Cardiac muscle cell (in vitro differentiated cells and primary cell): ENCODE results near the gene ERC2. TPM values are rescaled to one million over a fixed set of nuclear protein-coding genes. Genes with fewer than 3 reads are reported as not detected.

Experiments
- DNase-seq, 2 donors: peaks; one replicate each; pipeline versions ENCODE4 v3.0.0 to v3.0.0-alpha.2; 2010 to 2017; ENCODE audit warnings: low read depth in 1 of 2, low spot score in 1 of 2
- H3K27ac ChIP-seq: fragments of 200-600 bp; sonication (generic); 2 replicates; pipeline ENCODE4 v1.5.1; 2016
- H3K27me3 ChIP-seq: fragments of 200-600 bp; sonication (generic); 2 replicates; pipeline ENCODE4 v1.6.0; 2016; ENCODE audit warnings: control low read depth
- H3K36me3 ChIP-seq: fragments of 200-600 bp; sonication (generic); 2 replicates; pipeline ENCODE4 v1.5.1; 2016; ENCODE audit warnings: control low read depth
- H3K4me1 ChIP-seq: fragments of 200-600 bp; sonication (generic); 2 replicates; pipeline ENCODE4 v1.8.1; 2017; ENCODE audit warnings: low read depth, mild to moderate bottlenecking, mixed run types
- H3K4me3 ChIP-seq: fragments of 200-600 bp; sonication (generic); 2 replicates; pipeline ENCODE4 v1.5.1; 2016; ENCODE audit warnings: mild to moderate bottlenecking
- H3K9me3 ChIP-seq: fragments of 200-600 bp; sonication (generic); 2 replicates; pipeline ENCODE4 v1.5.1; 2017; ENCODE audit warnings: low read depth, mild to moderate bottlenecking, control low read depth
- CTCF ChIP-seq: IDR thresholded peaks from 2 replicates; pipeline ENCODE4 v1.5.1; 2012; ENCODE audit warnings: low read depth, mild to moderate bottlenecking, low read length
- polyA plus RNA-seq: library from polyadenylated mRNA; unstranded; fragments of >200 nt; fragmentation: Nextera tagmentation; extraction: Ambion mirVana; gene quantifications from 2 replicates; pipeline ENCODE4 v1.2.1, GENCODE V29; 2016
- total RNA-seq: library from RNA; depleted of rRNA; stranded (reverse); fragments of >200 nt; gene quantifications from 2 replicates; pipeline ENCODE4 v1.2.3, GENCODE V29; 2016

The ERC2 gene
- total and polyA plus RNA-seq, 2 experiments from 2014 or later: 18.1 to 29.0 TPM

- TF ChIP-seq CTCF: no peak
- Histone ChIP-seq H3K27ac (no peak overlapping the region), H3K27me3 (no peaks in the 10 kb centered on the region), H3K9me3 (no peaks in the 10 kb centered on the region), H3K4me3 (no peak overlapping the region), H3K36me3 (no peaks in the 10 kb centered on the region), H3K4me1 (no peaks in the 10 kb centered on the region)
- no peak for DNase-seq
Measured at GRCh38 chr3:56051052-56051451, 417.2 kb downstream of the ERC2 start.

- no peak overlapping the region for H3K4me3 ChIP-seq
- no peaks in the 10 kb centered on the region for H3K9me3 ChIP-seq
- no peak for DNase-seq
- no peak for TF ChIP-seq CTCF
- H3K4me1 ChIP-seq: no peaks in the 10 kb centered on the region
- H3K27ac ChIP-seq: no peak overlapping the region
- no peaks in the 10 kb centered on the region for H3K27me3 ChIP-seq
- H3K36me3 ChIP-seq: no peaks in the 10 kb centered on the region
Measured at GRCh38 chr3:56048946-56049345, 419.3 kb downstream of the ERC2 start.

- no peak overlapping the region for H3K4me3 ChIP-seq
- no peaks in the 10 kb centered on the region for H3K9me3 ChIP-seq
- H3K27me3 ChIP-seq: no peaks in the 10 kb centered on the region
- TF ChIP-seq CTCF: no peak
- H3K27ac ChIP-seq: no peak overlapping the region
- no peaks in the 10 kb centered on the region for H3K36me3 ChIP-seq
- H3K4me1 ChIP-seq: no peaks in the 10 kb centered on the region
- no peak for DNase-seq
Measured at GRCh38 chr3:56048331-56048730, 419.9 kb downstream of the ERC2 start.

GRCh38 chr3:56042326-56042951 is 425.8 kb downstream of the ERC2 start:
- DNase-seq: peak; percentile 58 to 71
- no peaks in the 10 kb centered on the region for H3K36me3 ChIP-seq
- no peaks in the 10 kb centered on the region for H3K27me3 ChIP-seq
- peaks cover 5% of the 10 kb centered on the region for H3K4me1 ChIP-seq
- H3K27ac ChIP-seq: no peak overlapping the region
- no peaks in the 10 kb centered on the region for H3K9me3 ChIP-seq
- TF ChIP-seq CTCF: peak; percentile 52
- H3K4me3 ChIP-seq: no peak overlapping the region

GRCh38 chr3:56025326-56025725 is 442.9 kb downstream of the ERC2 start:
- H3K27ac ChIP-seq: no peak overlapping the region
- no peaks in the 10 kb centered on the region for H3K36me3 ChIP-seq
- DNase-seq: peak; percentile 1 to 74
- H3K27me3 ChIP-seq: no peaks in the 10 kb centered on the region
- H3K4me3 ChIP-seq: no peak overlapping the region
- peaks cover 8% of the 10 kb centered on the region for H3K4me1 ChIP-seq
- H3K9me3 ChIP-seq: no peaks in the 10 kb centered on the region
- no peak for TF ChIP-seq CTCF

GRCh38 chr3:56023546-56023945 is 444.7 kb downstream of the ERC2 start:
- H3K4me3 ChIP-seq: no peak overlapping the region
- H3K36me3 ChIP-seq: no peaks in the 10 kb centered on the region
- no peaks in the 10 kb centered on the region for H3K9me3 ChIP-seq
- TF ChIP-seq CTCF: no peak
- no peaks in the 10 kb centered on the region for H3K27me3 ChIP-seq
- peaks cover 14% of the 10 kb centered on the region for H3K4me1 ChIP-seq
- H3K27ac ChIP-seq: no peak overlapping the region
- no peak for DNase-seq
